GM21381 (cell line): ENCODE data around the gene PAQR8.

Experiments
- ATAC-seq: cut with Tn5 transposase; IDR thresholded peaks from one replicate; pipeline ENCODE4 v1.9.1; 2021; ENCODE audit warnings: mild to moderate bottlenecking, moderate library complexity; ENCODE audit not compliant: unreplicated experiment

PAQR8 gene, protein sequence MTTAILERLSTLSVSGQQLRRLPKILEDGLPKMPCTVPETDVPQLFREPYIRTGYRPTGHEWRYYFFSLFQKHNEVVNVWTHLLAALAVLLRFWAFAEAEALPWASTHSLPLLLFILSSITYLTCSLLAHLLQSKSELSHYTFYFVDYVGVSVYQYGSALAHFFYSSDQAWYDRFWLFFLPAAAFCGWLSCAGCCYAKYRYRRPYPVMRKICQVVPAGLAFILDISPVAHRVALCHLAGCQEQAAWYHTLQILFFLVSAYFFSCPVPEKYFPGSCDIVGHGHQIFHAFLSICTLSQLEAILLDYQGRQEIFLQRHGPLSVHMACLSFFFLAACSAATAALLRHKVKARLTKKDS

GRCh38 chr6:52361945-52362442 is at the start of gene PAQR8:
Gene PAQR8, plus strand, starts transcription at chr6:52362151. Its CDS starts 41,063 bp downstream, at chr6:52403214.
- ATAC-seq, result peak; percentile 92

GRCh38 chr6:52312461-52312860 is 49.5 kb upstream of the PAQR8 start:
- no peak for ATAC-seq

DNA sequence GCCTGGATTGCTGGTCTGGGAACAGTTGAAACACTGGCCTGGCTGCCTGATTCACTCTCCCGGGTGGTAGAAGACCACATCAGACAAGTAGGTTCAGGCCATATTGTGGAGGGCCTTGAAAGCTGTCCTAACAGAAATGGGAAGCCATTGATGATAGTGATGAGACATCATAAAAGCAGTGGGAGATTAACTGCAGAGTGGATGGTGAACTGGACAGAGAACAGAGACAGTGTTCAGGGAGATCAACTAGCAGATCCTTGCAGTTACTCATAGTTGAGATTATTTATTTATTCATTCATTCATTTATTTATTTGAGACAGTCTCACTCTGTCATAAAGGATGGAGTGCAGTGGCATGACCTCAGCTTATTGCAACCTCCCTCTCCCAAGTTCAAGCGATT is 47.2 kb upstream of the PAQR8 start:
- no peak for ATAC-seq

DNA sequence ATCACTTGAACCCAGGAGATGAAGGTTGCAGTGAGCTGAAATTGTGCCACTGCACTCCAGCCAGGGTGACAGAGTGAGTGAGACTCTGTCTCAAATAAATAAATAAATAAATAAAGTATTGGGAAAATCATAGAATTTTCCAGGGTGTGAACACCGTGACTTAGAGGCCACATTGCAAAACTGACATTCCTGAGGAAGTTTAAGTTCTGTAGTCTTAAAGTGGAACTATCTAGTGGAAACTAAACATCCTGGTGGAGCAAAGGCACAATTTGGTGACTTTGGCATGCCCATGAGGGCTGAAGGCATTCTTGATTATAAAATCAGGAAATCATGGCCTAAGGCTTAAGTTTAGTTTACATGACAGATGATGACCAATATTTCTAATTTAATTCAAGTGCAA is 44.7 kb upstream of the PAQR8 start:
- ATAC-seq, result no peak

DNA sequence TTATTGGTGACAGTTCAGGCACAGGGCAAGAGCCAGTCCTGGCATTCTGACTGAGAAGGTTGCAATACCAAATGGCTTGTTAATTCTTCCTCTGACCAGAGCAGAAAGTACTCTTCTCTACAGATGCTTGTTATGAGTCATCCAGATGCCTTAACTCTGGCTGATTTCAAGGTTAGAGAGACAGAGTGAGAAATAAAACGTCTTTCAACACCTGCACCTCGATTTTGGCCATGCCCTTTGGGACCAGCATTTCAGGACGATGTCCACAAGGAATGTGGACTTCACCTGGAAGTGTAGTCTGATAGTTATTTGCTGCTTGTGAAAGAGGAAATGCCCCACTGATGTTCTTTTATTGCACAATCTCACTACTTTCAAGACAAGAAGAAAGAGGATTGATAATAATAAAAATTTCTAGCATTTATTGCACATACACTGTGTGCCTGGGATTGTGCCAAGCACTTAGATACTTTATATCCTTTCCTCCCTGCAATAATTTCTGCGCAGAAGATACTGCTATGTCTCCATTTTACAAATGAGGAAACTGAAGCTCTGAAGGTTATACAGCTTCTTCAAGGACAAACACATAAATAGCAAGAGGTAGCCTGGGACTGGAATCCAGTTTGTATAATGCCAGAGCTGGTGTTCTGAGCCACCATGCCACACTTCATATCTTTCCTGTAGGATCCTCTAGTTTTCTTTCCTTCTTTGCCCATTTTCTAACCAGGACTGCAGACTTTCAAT is 43.9 kb upstream of the PAQR8 start:
- ATAC-seq, result peak; percentile 99

- ATAC-seq, result no peak
Observed at GRCh38 chr6:52324189-52324588, 37.8 kb upstream of the PAQR8 start.

- ATAC-seq, result no peak
Observed at GRCh38 chr6:52325695-52326471, 36.1 kb upstream of the PAQR8 start.

DNA sequence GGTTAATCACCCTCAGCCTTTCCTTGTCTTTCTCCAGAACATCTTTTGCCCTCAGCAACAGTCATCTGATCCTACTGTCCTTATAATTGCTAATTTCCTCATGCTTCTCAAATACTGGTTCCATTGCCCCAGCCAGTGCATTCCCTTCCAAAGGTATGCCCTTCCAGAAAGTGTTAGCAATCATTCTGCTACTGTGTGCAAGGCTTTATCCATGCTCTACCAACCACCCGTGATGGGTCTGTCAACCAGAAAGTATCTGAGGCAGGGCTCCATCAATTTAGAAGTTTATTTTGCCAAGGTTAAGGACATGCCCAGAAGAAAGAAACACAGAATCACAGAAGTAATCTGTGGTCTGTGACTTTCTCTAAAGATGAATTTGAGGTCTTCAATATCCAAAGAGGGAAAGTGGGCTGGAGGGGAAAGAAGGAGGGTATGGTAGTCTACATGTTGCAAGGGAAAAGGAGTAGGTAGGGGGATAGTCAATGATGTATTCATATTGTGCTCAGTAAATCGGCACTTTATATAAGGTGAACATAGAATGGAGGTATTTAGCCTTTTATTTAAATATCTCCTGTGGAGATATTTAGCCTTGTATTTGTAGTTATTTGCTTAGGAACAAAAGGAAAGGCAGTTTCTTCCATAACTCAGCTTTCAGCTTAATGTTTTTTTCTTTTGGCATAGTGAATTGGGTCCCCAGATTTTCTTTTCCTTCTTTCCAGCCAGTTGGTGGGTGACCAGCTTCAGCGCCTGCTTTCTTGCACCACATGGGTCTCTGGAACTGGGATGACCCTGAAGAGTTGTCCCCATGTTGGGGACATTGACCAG is 35.2 kb upstream of the PAQR8 start:
- no peak for ATAC-seq

DNA sequence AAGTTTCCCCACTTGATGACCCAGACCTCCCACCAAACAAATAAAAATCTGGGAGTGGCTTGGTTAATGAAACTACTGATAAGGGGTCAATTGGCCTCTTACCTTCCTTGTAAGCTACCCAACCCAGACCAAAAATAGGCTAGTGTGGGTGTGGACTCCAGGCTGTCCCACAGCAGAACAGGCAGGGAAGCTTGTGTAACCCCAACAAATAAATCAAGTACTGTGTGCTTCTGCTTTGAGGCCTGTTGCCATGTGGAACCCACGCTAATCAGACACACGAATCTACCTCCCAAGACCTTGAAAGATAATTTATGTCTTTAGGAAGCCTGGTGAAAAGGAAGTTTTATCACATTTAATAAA is 33.7 kb upstream of the PAQR8 start:
- no peak for ATAC-seq

DNA sequence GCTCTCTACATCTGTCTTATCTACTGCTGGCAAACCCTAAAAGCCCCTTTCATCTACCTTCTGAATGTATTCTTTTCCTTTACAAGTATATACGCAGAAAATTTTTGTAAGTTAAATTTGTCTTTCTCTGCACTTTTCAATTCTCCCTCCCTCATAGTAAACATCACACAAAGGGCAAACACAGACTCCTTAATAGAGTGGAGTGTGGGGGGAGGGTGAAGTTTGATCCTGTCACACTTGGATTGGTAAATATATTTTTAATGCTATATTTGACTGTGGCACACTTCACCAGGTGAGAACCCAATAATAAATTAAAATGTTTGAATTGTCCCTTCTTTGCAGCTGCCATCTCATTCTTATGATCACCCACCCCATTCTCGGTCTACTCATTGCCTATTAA is 33.2 kb upstream of the PAQR8 start:
- ATAC-seq, result no peak

DNA sequence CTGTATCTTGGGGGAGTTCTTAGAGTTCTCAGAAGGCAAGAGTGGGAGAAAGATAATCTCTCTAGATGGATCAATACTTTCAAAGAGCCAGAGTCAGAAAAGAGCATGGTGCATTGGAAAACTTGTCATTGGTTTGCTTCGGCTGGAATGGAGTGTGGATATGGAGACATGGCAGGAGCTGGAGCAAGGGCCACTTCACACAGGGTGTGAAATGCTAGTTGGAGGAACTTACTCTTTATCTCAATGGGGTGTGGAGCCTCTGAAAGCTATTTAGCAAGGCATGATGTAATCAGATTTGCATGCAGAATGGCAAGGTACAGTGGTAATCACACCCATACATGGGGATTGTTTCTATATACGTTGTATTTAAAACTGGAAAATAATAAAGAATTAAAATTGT is 31.5 kb upstream of the PAQR8 start:
- ATAC-seq, result no peak

GRCh38 chr6:52331793-52332457 is 30.0 kb upstream of the PAQR8 start:
- no peak for ATAC-seq

DNA sequence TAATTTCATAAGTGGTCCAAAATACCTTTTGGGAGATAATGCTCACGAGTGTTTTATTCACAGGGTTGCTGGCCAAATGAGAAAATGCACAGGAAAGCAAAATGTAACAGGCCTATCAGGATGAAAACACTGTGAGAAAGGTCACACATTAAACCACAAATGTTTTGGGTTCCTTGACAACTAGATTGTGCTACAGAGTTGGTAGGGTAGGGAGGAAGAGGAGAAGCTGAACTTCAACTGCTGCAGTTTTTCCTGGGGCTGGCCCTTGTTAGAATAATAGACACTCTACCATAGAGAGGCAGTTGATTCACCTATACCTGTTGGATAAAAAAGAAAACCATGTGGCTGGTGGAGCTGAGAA is 28.1 kb upstream of the PAQR8 start:
- ATAC-seq, result peak; percentile 54

DNA sequence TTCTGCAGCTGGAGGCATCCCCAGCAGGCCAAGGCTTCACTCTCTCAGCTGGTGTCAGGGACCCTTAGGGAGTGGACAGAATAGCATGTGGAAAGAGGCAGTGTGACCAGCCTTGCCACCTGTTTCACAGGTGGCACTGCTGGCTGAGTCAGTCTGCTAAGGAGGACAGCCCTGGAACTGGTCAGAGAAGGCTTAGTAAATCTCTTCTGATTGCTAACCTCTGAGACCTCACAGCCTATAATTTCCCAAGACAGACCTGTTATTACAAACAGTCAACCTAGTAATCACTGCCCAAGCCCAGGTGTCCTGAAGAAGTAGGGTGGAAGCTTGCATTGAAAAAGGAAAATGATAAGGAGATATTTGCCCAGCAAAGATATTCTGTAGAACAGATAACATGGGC is 26.4 kb upstream of the PAQR8 start:
- ATAC-seq, result no peak

DNA sequence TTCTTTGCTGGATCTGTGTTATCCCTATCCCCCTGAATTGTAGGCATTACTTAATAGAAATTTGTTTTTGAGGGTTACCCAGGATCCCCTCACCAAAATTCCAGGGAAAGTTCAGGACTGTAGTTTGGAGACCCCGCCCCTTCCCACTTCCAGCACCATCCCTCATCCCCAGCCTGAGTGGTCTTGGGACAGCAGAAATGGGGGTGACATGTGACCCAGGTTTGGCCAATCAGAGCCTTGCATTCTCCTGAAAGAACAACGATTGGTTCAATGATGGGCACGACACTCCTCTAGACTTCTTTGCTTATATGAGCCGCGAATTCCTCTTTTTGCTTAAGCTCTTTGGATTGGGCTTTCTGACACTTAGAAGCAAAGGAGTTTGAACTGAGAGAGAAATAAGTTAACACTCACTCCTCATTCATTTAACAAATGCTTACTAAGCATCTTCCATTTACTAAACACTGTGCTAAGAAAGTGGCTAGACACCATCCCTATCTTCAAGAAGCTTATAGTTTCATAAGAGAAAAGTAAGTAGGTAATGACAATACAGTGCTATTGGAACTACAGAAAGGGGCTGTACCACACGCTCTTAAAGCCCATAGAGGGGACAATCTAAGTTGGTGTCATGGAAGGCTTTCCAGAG is 24.9 kb upstream of the PAQR8 start:
- peak; percentile 13 for ATAC-seq

GRCh38 chr6:52337633-52338290 is 24.2 kb upstream of the PAQR8 start:
- ATAC-seq, result peak; percentile 60

DNA sequence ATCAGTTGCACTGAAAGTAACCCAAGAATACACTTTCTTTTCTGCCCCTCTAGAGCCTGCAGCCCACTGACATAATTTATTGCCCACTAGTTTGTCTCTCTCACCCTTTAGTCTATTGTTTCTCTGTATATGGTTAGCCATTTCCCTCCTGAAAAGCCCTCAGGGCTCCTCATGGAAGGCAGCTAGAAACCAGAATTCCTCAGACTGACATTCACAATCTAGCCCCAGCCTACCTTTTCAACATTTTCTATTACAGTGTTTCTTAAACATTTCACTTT is 21.4 kb upstream of the PAQR8 start:
- no peak for ATAC-seq

DNA sequence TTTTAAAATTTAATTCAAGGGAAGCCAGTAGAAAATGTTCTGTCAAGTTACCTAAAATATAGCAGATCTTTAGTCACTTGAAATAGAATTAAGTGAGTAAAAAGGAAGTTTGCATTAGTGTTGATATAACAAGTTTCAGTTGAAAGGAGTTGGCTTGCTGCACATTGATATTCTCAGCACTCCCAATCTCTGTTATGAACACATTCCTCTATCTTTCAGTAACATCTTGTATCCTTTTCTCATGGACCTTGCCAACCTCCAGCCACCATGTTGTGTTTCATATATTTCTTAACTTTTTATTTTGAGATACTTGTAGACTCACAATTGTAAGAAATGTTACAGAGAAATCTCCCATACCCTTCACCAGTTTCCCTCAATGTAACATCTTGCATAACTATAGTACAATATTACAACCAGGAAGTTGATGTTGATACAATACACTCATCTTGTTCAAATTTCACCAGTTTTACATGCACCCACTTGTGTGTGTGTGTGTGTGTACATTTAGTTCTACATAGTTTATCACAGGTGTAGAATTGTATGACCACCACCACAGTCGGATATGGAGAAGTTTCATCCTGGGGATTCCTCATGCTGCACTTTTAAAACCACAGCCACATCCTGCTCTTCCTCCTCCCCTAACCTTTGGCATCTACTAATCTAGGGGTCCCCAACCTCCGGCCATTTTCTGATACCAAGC is 20.2 kb upstream of the PAQR8 start:
- ATAC-seq, result no peak

DNA sequence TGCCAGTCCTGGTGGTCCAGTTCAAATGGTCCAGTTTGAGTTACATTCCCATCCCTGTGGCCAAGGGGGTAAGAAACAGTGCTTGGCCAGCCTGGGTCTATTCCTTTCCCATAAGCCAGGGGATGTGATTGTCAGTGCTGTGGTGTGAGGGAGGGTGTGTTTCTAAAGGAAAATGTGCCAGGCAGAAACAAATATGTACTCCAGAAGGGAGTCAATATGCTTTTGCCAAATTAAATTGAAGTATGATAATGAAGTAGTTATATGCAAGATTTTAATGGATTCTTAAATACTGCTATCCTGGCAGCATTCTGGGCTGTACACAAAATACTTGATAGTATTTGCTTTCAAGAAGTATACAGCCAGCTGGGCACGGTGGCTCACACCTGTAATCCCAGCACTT is 16.6 kb upstream of the PAQR8 start:
- no peak for ATAC-seq
